ENCODE results near the gene CXCR3. TPM values are rescaled to one million over a fixed set of nuclear protein-coding genes. Genes with fewer than 3 reads are reported as not detected.
A peak's percentile ranks its signal among the peaks of the same experiment; 100 is the strongest.

The CXCR3 gene
- total RNA-seq, 2 experiments from 2014 or later = 19.5 to 22.0 TPM

GRCh38 chrX:71640002-71640401 is 21.7 kb upstream of the CXCR3 start:
- CTCF ChIA-PET = no interaction called here
- Mint-ChIP-seq H3K4me1 (ENCODE audit: low read depth) (peaks cover 17% of the 10 kb centered on the region), H3K9me3 (no peaks in the 10 kb centered on the region), H3K4me3 (no peak overlapping the region), H3K36me3 (ENCODE audit: low read depth) (no peaks in the 10 kb centered on the region), H3K27ac (no peak overlapping the region), H3K27me3 (no peaks in the 10 kb centered on the region)
- intact Hi-C loops (cut with DNase I, micrococcal nuclease) = no loop called here
- H3K4me3 ChIP-seq (ENCODE audit: low read length) = no peak overlapping the region
- H3K4me1 ChIP-seq (ENCODE audit: insufficient read depth, low read length) = peaks cover 42% of the 10 kb centered on the region
- H3K27me3 ChIP-seq (ENCODE audit: control insufficient read depth in 1 of 2, insufficient read depth in 2 of 2, low read length in 2 of 2) = no peaks in the 10 kb centered on the region
- no peak overlapping the region for H3K27ac ChIP-seq (ENCODE audit: low read depth in 1 of 2, low read length in 2 of 2)
- no peak for TF ChIP-seq CTCF (IDR thresholded peaks at IDR 0.05)
- peak in 2 of 14 experiments; percentile 32 to 60 for DNase-seq
- no peaks in the 10 kb centered on the region for H3K36me3 ChIP-seq (ENCODE audit: insufficient read depth, low read length)
- ATAC-seq (ENCODE audit: poor library complexity) = peak; percentile 50
- H3K9me3 ChIP-seq (ENCODE audit: control insufficient read depth in 1 of 2, insufficient read depth in 1 of 2, low read length in 2 of 2) = no peaks in the 10 kb centered on the region
- POLR2A ChIA-PET = no interaction called here

- peaks cover 40% of the 10 kb centered on the region for H3K4me1 ChIP-seq (ENCODE audit: insufficient read depth, low read length)
- TF ChIP-seq CTCF (IDR thresholded peaks at IDR 0.05) = no peak
- H3K27ac ChIP-seq (ENCODE audit: low read depth in 1 of 2, low read length in 2 of 2) = peak overlapping the region in 1 of 2 donors; percentile 44
- ATAC-seq (ENCODE audit: poor library complexity) (no peak), DNase-seq (peak in 1 of 14 experiments; percentile 5)
- no peaks in the 10 kb centered on the region for H3K36me3 ChIP-seq (ENCODE audit: insufficient read depth, low read length)
- Mint-ChIP-seq H3K9me3 (no peaks in the 10 kb centered on the region), H3K4me1 (ENCODE audit: low read depth) (peaks cover 17% of the 10 kb centered on the region), H3K36me3 (ENCODE audit: low read depth) (no peaks in the 10 kb centered on the region), H3K27me3 (no peaks in the 10 kb centered on the region), H3K27ac (no peak overlapping the region), H3K4me3 (no peak overlapping the region)
- no peaks in the 10 kb centered on the region for H3K9me3 ChIP-seq (ENCODE audit: control insufficient read depth in 1 of 2, insufficient read depth in 1 of 2, low read length in 2 of 2)
- ChIA-PET POLR2A (interaction anchor here (2.2 kb wide), 1 partner anchor 15 kb away, joined by 8 read pairs; no protein-coding TSS in a partner anchor), CTCF (interaction anchor here (0.6 to 2.9 kb wide), 2 partner anchors 15 to 86 kb away, joined by 3 to 11 read pairs; no protein-coding TSS in a partner anchor)
- no peak overlapping the region for H3K4me3 ChIP-seq (ENCODE audit: low read length)
- H3K27me3 ChIP-seq (ENCODE audit: control insufficient read depth in 1 of 2, insufficient read depth in 2 of 2, low read length in 2 of 2) = no peaks in the 10 kb centered on the region
- intact Hi-C loops (cut with DNase I, micrococcal nuclease) = no loop called here
Measured at GRCh38 chrX:71638409-71638808, 20.1 kb upstream of the CXCR3 start.

GRCh38 chrX:71637848-71638247 is 19.5 kb upstream of the CXCR3 start:
- H3K27ac ChIP-seq (ENCODE audit: low read depth in 1 of 2, low read length in 2 of 2) = peak overlapping the region in 1 of 2 donors; percentile 44
- intact Hi-C loops (cut with DNase I, micrococcal nuclease) = no loop called here
- no peak overlapping the region for H3K4me3 ChIP-seq (ENCODE audit: low read length)
- no peak for TF ChIP-seq CTCF (IDR thresholded peaks at IDR 0.05)
- H3K27me3 ChIP-seq (ENCODE audit: control insufficient read depth in 1 of 2, insufficient read depth in 2 of 2, low read length in 2 of 2) = no peaks in the 10 kb centered on the region
- Mint-ChIP-seq H3K9me3 (no peaks in the 10 kb centered on the region), H3K36me3 (ENCODE audit: low read depth) (no peaks in the 10 kb centered on the region), H3K4me3 (no peak overlapping the region), H3K27ac (no peak overlapping the region), H3K27me3 (no peaks in the 10 kb centered on the region), H3K4me1 (ENCODE audit: low read depth) (peaks cover 17% of the 10 kb centered on the region)
- peaks cover 40% of the 10 kb centered on the region for H3K4me1 ChIP-seq (ENCODE audit: insufficient read depth, low read length)
- H3K36me3 ChIP-seq (ENCODE audit: insufficient read depth, low read length) = no peaks in the 10 kb centered on the region
- no peaks in the 10 kb centered on the region for H3K9me3 ChIP-seq (ENCODE audit: control insufficient read depth in 1 of 2, insufficient read depth in 1 of 2, low read length in 2 of 2)
- ChIA-PET POLR2A (interaction anchor here (2.2 kb wide), 1 partner anchor 15 kb away, joined by 8 read pairs; no protein-coding TSS in a partner anchor), CTCF (interaction anchor here (2.9 kb wide), 1 partner anchor 15 kb away, joined by 11 read pairs; no protein-coding TSS in a partner anchor)
- DNase-seq (peak in 1 of 14 experiments; percentile 7), ATAC-seq (ENCODE audit: poor library complexity) (peak; percentile 32)
